SU-DHL-6 (cell line): ENCODE measurements around the gene MOB1A.

ENCODE experiments used
- CTCF ChIP-seq: fragments of 200-600 bp; sonication (generic); IDR thresholded peaks from one replicate; pipeline ENCODE4 v1.5.1; 2017; ENCODE audit warnings: antibody characterized with exemption, mild to moderate bottlenecking, low read length, moderate library complexity; ENCODE audit not compliant: insufficient read depth, poor library complexity, severe bottlenecking
- EZH2phosphoT487 ChIP-seq: fragments of 200-600 bp; sonication (generic), shearing (Covaris generic); conservative IDR thresholded peaks from 2 replicates; pipeline ENCODE4 v1.6.1; 2018; ENCODE audit warnings: mild to moderate bottlenecking, antibody characterized with exemption, low read length, moderate library complexity, mixed read lengths

DNA sequence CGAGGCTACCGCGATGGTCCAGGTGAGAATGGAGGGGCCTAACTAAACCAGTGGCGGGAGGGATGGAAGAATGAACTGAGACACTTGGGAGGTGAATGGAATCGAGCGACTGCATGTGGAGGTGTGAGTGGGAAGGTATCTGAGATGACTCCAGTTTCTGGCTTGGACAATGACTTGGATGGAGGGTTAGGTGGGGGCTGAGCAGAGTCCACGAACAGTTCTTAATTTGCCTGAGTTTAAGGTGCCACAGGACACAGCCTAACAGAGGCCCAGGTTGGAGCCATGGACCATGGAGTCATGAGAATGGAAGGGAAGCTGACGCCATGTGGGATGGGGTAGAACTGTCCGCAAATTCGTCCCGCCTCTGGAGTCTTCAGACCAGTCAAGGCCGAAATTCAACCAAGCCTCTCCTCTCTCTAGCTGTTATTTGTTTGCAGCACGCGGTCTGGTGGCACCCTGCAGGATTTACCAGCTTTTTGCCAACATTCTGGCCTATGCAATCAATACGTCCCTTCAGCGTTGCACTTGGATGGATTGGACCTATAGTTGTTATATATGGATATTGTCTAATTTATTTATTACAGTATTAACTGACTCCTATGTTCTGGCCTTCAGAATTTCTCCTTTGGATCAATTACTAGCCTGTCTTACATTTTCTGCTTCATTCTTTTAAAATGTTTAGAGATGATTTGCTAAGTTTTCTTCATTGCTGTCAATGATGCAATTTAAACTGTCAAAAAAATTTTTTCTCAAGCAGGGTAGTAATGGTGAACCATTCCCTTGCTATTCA is 30.0 kb downstream of the MOB1A start:
- TF ChIP-seq CTCF, result no peak
- no peak for TF ChIP-seq EZH2phosphoT487
